NOMO-1 treated with DMSO at 0.1 percent for 48 hours (cell line): Measurements from ENCODE around the gene MECP2.

Source experiments
- DNase-seq: peaks from one replicate; lab custom pipeline; 2025; ENCODE audit not compliant: unreplicated experiment; lab: John Stamatoyannopoulos, UW

The MECP2 gene

DNA sequence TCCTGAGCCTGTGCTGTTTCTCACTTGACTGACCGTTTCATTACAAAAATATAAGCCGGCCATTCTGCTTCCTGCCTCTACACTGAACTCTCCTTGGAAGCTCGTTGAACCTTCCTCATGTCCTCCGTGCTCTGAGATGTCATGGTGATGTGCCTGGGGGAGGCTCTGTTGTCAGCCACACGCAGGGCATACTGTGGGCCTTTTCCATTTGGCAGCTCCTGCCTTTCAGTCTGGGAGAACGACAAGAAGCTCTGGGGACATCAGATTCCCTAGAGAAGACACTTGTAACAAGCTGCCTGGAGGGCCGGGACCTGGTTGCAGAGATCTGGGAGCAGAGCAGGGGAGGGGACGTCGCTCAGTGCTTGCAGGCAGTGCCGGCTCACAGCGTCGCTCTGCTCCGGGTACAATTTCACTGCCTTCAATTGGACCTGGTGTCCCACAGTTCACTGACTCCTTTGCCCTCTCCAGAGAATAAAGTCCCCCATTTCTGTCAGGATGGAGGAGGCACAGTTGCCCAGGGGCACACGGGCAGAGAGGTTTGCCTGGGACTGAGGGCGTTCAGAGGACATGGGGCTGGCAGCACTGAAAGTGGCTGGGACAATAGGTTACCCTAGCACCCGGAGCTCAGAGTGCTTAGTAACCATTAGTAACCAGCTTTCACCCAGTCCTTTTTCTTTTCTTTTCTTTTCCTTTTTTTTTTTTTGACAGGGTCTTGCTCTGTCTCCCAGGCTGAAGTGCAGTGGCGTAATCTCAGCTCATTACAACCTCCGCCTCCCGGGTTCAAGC is 19.1 kb upstream of the MECP2 start:
- DNase-seq: no peak

DNA sequence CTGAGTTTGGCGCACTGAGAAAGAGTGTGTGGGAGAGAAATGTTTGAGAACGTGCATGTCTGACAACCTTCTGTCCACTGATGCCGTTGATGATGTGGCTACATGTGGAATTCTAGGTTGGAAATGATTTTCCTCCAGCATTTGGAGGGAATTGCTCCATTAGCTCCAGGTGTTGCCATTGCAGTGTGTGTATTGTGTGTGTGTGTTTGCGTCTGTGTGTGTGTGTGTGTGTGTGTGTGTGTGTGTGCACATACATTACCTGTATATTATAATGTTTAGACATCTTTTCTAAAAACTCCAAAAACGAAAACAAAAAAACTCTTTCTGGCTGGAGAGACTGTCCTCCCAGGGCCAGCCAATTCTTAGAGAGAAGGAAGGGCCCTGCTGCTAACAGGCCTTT is 18.2 kb upstream of the MECP2 start:
- no peak for DNase-seq

DNA sequence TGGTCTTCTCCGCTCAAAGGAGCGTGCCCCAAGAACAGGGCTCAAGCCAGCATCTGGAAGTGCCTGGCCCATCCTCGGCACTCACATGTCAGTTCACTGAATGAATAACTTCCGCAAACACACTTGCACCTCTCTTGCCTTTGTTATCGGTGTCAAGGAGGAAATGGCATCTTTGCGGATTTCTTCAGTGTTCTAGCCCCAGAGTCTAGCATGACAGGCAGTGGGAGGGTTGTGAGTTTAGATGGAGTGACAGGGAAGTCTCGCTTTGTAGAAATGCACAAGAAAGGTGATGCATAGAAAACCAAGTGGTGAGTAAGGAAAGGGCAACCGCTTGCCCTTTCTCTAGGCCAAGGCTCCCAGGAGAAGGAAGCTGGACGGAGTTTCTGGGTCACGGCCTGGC is 17.6 kb upstream of the MECP2 start:
- DNase-seq: no peak

DNA sequence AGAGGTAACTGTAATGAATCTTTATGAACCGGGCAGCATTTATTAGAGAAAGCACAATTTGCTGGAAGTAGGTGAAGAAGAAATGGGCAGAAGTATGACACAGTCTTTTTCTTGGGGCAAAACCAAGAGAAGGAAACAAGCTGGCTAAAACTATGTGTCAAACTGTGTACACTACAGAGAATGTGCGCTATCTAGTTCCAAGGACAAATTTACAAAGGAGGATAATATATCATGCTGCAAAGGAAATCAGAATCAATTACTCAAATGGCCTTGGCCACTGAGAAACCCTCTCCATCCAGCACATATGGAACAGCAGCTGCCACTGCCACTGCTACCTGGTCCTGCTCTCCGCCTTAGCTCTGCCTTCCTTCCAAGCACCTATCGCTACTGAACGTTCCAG is 17.1 kb upstream of the MECP2 start:
- no peak for DNase-seq

DNA sequence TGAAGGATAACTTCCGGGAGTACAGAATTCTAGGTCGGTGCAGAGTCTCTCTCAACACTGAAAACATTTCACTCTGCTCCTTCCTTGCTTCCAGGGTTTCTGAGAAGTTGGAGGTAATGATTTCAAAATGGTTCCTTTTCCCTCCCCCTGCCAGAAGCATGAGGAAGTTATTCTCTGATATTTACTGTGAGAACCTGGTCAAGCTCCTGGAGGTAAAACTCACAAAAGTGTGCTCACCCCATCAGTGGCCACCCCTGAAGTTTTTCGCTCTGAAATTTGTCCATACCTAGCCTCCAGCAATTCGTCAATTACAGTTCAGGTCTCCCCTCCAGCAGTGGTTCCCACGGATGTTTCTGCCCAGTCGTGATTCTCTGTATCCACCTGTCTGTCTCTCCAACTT is 16.2 kb upstream of the MECP2 start:
- DNase-seq: no peak

DNA sequence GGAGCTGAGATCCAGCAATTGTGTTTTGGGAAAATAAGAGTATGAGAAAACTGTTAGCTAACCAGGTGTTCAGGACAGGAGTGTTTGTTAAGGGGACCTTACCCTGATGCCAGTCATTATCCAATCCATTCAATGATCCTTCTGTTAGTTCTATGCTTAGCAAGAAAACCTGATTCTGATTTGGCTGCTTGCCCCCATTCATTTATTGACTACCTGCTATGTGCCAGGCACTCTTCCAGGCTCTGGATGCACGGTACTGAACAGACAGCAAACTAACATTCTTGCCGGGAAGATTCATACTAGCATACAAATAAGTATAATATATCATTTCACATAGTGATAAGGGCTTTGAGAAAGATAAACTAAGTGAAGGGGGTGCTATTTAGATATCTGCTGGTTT is 1.0 kb upstream of the MECP2 start:
- no peak for DNase-seq

DNA sequence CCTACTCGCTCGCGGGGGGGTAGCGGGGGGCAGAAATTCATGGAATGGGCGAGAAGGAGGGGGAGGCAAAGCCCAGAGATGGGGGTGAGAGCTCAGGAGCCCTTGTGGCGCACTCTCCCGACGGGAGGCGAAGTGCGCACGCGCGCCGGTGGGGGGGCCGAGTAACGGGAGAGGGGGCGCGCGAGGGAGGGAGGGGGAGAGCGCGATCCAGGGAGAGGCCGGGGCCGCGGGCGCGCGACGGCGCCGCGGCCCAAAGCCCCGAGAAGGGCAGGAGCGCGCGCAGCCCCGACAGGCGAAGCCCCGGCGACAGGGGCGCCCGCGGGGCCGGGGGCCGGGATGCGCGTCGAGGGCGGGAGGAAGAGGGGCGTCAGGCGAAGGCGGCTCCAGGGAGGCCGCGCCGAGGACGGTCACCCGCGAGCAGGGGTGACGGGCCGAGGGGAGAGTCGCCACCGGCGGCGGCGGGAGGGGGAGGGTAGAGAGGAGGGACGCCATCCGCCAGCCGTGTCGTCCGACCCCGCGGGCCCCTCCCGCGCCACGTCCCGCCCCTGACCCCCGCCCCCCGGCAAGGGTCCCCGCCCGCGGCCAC is 421 bp downstream of the MECP2 start:
- DNase-seq: no peak

DNA sequence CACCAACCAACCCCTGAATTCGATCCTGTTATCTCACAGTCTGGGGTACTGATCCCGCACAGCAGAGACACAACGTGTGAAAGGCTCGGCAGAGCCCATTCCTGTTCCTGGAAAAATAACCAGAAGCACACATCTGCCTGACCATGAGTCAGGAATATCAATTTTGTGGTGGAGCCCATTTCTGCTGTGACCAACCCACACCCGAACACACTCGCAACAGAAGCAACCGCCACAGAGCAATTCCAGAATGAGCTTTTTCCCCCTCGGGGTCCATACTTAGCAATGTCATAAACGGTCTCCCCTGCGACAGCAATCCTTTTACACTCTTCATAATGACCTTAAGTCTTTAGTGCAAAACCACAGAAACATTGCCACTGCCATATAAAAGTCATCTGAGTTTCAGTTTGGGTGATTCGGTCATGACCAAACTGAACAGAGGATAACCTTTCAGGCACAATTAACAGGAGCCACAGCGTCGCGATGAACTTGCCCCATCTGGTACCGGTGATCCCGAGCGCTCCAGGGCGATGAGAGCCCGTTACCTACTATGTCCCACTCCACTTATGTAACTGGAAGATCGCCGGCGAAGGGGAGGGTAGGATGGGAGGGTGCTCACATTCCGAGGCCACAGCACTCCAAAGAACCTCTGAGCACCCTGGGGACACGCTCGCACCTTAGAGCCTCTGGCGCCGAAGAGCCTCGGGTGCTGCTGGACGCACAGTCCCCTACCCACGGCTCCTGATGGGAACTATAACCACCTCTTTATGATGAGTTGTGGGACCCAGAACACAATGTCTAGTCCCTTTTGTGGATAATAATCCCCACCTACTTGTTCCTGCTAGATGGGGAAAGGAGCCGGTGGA is 1.1 kb downstream of the MECP2 start:
- no peak for DNase-seq

DNA sequence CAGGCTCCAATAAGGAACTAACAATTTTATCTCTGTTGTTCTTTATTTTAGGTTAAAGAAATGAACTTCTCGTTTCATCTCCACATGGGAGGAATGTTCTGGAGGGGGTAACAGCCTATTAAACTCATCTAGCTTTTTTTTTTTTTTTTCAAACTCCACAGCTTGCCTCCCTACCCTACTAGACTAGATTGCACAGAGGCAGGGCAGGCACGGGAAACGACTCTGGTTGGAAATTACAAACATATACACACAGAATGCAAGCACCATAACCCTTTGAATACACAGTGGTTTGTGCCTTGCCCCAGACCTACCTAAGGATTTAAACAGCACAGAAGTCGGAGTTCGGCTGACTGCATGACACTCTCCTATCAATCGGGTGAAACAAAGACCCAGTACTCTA is 2.7 kb downstream of the MECP2 start:
- no peak for DNase-seq

DNA sequence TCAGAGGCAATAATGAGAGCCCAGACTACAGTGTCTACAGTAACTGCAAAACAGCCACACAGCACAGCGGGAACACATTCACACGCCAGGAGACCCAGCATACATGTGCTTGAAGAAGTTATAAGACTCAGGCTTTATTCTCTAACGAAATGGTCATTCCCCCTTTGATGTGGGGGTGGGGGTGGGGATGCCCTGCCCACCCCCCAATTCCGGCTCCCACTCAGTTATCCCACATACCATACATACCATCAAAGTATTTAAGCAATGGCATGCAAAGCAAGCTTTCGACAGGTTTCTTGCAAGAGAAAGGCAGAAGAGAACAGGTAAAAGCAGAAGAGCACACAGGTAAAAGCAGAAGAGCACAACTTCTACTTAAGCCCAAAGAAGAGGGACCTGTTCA is 3.6 kb downstream of the MECP2 start:
- no peak for DNase-seq

DNA sequence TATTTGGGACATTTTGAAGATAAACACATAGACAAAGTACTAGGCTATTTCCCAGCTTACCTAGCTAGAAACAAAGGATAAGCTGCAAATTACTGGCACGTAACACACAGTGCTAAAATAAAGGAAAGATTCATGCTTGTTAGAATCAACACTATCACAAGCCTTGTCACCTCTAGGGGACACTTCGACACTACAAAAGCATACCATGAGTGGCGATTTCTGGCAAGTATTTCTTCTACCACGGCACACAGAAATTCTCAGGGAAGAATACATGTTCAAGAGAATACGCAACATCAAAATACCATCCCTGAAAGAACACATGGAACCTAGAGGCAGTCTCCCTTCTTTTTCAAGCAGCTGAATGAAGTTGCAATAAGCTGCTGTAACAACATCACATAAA is 5.1 kb downstream of the MECP2 start:
- no peak for DNase-seq

DNA sequence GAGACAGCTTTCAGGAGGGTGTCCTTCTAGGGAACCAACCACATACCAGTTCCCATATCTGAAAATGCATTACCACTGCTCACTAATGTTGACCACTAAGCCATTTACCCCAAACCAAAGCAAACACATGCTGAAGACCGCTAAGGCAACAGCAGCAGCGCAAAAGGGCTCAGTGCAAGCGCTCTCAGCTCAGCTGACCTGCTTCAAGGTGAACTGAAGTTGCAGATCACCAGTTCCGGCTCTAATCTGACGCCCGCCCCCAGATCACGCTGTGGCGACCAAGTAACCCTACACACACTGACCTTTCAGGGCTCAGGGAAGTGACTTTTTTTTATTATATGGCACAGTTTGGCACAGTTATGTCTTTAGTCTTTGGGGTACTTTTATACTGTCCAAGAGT is 5.8 kb downstream of the MECP2 start:
- no peak for DNase-seq

DNA sequence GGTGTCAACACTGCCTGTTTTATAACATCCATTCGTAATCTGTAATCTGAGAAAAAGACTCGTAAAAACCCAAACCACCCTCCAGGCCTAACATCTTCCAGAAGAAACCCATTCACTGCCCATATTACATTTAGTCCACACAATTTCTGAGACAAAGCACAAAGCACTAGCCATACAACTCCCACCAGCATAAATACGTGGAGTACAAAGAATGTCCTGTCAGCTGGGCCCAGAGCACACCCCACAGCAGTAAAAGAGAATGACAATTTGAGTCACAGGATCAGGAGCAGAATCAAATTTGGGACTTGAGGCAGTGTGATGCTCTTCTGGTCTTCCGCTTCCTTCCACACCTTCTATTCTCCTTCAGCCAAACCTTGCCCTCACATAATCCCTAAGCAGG is 6.8 kb downstream of the MECP2 start:
- no peak for DNase-seq

DNA sequence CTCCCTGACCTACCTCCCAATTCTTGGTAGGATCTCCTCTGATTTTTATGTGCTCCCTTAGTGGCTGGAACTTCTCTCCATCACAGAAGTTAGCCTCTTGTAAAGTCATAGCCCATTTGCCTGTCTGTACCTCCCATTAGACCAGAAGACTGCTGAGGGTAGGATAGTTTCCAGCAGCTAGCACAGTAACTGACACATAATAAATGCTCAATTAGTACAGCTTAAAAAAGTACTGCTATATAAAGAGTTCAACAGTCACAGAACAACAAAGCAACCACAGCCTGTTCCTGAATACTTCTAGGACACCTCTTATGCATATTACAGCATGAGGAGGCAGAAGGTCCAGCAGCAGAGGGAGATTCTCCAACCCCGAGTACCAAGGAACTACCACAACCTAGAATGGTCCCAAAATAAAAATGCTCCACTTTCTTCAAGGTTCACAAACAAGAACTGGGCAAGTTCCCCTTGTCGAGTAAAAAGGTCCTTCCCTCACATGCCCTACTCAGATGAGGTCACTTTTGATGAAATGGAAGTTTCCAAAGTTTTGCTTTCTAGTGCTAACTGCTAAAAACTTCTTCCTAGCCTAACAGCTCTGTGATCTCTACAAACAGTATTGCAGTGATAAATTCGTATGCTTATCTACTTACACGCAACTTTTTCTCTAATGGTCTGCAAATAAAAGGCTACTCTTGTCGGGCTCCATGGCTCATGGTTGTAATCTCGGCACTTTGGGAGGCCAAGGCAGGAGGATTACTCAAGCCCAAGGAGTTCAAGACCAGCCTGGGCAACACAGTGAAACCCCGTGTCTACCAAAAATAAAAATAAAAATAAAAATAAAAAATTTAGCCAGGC is 12.8 kb downstream of the MECP2 start:
- DNase-seq: no peak

DNA sequence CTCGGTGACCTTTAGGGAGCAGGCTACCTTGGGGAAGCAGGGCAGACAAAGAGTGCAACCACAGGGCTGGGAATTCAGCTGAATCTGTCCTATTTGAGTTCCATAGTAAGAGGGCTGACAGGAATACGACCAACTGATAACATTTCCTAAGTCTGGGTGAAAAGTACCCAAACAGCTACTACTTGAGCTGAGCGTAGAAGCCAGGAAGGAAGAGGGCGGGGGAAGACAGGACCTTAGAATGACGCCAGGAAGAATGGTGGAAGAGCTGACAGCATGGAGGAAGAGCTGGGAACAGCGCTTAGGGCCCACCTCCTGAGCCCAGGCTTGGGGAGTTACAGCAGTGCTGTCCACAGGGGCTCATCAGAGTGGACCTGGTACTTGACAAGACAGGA is 14.4 kb downstream of the MECP2 start:
- DNase-seq: no peak

DNA sequence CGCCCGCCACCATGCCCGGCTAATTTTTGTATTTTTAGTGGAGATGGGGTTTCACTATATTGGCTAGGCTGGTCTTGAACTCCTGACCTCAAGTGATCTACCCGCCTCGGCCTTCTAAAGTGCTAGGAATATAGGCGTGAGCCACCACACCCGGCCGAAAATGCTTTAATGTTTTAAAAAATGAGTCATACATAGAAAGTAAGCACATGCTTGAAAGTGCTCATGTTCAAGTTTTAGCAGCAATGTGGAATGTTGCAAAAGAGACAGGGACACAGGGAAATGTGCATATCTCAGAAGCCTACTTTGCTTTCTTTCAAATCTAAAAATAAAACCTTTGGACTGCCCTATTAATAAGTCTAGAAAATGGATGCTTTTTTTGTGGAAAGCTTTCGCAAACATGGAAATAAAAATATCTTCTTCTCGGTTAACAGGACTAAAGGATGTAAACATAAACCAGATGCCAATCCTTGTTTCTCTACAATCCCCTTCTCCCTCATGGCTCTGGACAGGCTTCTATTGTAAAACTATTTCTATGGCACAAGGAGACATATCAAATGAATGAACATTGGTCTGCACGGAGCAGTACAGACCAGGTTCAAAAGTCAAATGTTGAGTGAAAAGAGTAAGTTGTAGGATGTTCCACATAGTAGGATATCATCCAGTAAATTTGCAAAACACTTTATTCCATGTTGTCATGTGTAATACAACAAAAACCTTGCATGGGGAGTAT is 15.0 kb downstream of the MECP2 start:
- no peak for DNase-seq

DNA sequence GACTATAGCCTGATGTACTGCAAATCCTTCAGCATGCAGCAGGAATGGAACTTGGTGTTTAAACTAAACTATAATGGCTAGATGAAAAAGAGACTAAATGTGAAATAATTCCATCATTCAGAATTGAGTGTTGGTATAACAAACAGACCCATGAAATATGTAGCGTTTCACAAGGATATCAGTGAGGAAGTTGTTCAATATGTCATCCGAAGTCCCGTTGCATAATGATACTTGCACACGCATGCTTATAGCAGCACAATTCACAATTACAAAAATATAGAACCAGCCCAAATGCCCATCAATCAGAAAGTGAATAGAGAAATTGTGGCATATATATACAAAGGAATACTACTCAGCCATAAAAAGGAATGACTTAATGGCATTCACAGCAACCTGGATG is 20.4 kb downstream of the MECP2 start:
- no peak for DNase-seq

DNA sequence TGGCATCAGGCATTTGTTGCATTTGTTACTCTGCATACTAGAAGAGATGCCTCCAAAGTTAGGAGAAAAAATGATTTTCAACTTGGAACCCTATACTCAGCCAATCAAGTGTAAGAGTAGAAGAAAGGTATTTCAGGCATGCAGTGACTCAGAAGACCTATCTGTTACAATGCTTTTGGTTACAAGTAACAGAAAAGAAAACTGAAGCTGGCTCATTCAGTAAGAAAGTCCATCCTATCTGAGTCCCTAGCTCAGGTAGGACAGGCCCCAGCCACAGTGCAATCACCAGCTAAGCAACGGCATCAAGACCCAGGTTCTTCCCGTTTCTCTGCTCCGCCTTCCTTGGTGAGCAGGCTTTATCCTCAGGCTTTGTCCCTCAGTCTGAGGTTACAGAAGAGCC is 23.3 kb downstream of the MECP2 start:
- DNase-seq: no peak

DNA sequence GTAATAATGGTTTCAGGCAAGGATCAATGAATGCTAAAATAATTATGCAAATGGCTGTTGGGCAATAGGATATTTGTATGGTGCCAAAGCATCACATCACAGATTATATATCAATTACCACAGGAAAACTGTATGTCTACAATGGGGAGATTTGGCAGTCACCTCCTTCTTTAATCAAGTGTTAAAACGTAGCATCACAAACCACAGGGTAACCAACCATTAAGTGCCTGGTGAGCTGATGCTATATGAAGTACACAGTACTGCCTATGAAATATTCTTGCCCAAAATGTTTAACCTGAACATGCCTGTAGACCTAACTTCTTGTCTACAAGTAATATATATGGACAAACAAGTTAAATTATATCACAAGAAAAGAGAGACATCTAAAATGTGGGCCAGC is 25.3 kb downstream of the MECP2 start:
- no peak for DNase-seq

DNA sequence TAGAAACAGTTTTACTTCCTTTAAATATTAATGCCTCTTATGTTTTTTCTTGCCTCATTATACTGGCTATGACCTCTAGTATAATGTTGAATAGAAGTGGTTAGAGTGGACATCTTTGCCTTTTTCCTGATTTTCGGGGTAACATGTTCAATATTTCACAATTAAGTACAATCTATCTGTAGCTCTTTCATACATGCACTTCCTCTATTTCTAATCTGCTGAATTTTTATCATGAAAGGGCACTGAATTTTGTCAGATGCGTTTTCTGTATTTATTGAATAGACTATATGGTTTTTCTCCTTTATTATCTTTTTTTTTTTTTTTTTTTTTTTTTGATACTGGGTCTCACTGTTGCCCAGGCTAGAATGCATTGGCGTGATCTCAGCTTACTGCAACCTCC is 29.0 kb downstream of the MECP2 start:
- DNase-seq: no peak
